OCI-LY1 (cell line): Measurements from ENCODE around the gene CLCA2.

ENCODE experiments used
- H2AFZ ChIP-seq: fragments of 200-600 bp; sonication (generic), shearing (Covaris generic); 2 replicates; pipeline ENCODE4 v1.6.0; 2014; ENCODE audit warnings: antibody characterized with exemption, mild to moderate bottlenecking, low read length
- H3F3A ChIP-seq: fragments of 200-600 bp; sonication (generic), shearing (Covaris generic); 2 replicates; pipeline ENCODE4 v1.6.0; 2014; ENCODE audit warnings: mild to moderate bottlenecking, antibody characterized with exemption, low read length, moderate library complexity; ENCODE audit not compliant: insufficient read depth
- H3K27ac ChIP-seq: fragments of 200-600 bp; sonication (generic); 2 replicates; pipeline ENCODE4 v1.5.1; 2014; ENCODE audit warnings: low read length, mixed run types, mild to moderate bottlenecking, low read depth; ENCODE audit not compliant: poor library complexity, severe bottlenecking
- H3K27me3 ChIP-seq: fragments of 200-600 bp; sonication (generic); 2 replicates; pipeline ENCODE4 v1.6.0; 2014; ENCODE audit warnings: antibody characterized with exemption, mild to moderate bottlenecking, low read length, moderate library complexity; ENCODE audit not compliant: insufficient read depth
- H3K36me3 ChIP-seq: fragments of 200-600 bp; sonication (generic); 2 replicates; pipeline ENCODE4 v1.6.1; 2014; ENCODE audit warnings: mild to moderate bottlenecking, antibody characterized with exemption, low read length, moderate library complexity, mixed read lengths; ENCODE audit not compliant: insufficient read depth
- H3K4me1 ChIP-seq: fragments of 200-600 bp; sonication (generic); 2 replicates; pipeline ENCODE4 v1.5.1; 2014; ENCODE audit warnings: mild to moderate bottlenecking, low read length, moderate library complexity; ENCODE audit not compliant: insufficient read depth, severe bottlenecking
- H3K4me2 ChIP-seq: fragments of 200-600 bp; sonication (generic), shearing (Covaris generic); 2 replicates; pipeline ENCODE4 v1.6.1; 2014; ENCODE audit warnings: low read length
- H3K4me3 ChIP-seq: fragments of 200-600 bp; sonication (generic); 2 replicates; pipeline ENCODE4 v1.5.1; 2014; ENCODE audit warnings: low read length, low read depth, mild to moderate bottlenecking, mixed read lengths; ENCODE audit not compliant: poor library complexity, severe bottlenecking
- H3K79me2 ChIP-seq: fragments of 200-600 bp; shearing (Covaris generic); 2 replicates; pipeline ENCODE4 v1.6.1; 2016; ENCODE audit warnings: mixed run types, low read length, mixed read lengths; ENCODE audit not compliant: insufficient read depth
- H3K9ac ChIP-seq: fragments of 200-600 bp; sonication (generic), shearing (Covaris generic); 2 replicates; pipeline ENCODE4 v1.6.1; 2014; ENCODE audit warnings: mild to moderate bottlenecking, low read length, mixed read lengths
- H3K9me2 ChIP-seq: fragments of 200-600 bp; sonication (generic), shearing (Covaris generic); 2 replicates; pipeline ENCODE4 v1.6.1; 2014; ENCODE audit warnings: low read depth, mild to moderate bottlenecking, low read length, mixed read lengths
- H3K9me3 ChIP-seq: fragments of 200-600 bp; shearing (Covaris generic); 2 replicates; pipeline ENCODE4 v1.6.1; 2014; ENCODE audit warnings: low read length, mixed read lengths
- H4K20me1 ChIP-seq: fragments of 200-600 bp; sonication (generic), shearing (Covaris generic); 2 replicates; pipeline ENCODE4 v1.6.0; 2016; ENCODE audit warnings: mild to moderate bottlenecking, low read length; ENCODE audit not compliant: insufficient read depth
- CTCF ChIP-seq: fragments of 200-600 bp; sonication (generic), shearing (Covaris generic); IDR thresholded peaks from 2 replicates; pipeline ENCODE4 v1.5.1; 2017; ENCODE audit warnings: mild to moderate bottlenecking, antibody characterized with exemption, low read length, moderate library complexity, mixed read lengths
- EZH2 ChIP-seq: fragments of 200-600 bp; sonication (generic), shearing (Covaris generic); IDR thresholded peaks from 2 replicates; pipeline ENCODE4 v1.8.0; 2017; ENCODE audit warnings: borderline replicate concordance, mixed run types, mild to moderate bottlenecking, antibody characterized with exemption, low read length, moderate library complexity, mixed read lengths

Gene CLCA2

GRCh38 chr1:86472767-86473166 is 48.8 kb downstream of the CLCA2 start:
- Histone ChIP-seq H3K79me2 (no peaks in the 10 kb centered on the region), H3K4me2 (no peak overlapping the region), H3K4me3 (no peak overlapping the region), H3K36me3 (no peaks in the 10 kb centered on the region), H3K9ac (no peak overlapping the region), H3K4me1 (no peaks in the 10 kb centered on the region), H3K27ac (no peak overlapping the region), H2AFZ (no peak overlapping the region), H3K9me3 (no peaks in the 10 kb centered on the region), H3K27me3 (no peaks in the 10 kb centered on the region), H3K9me2 (no peaks in the 10 kb centered on the region), H4K20me1 (no peaks in the 10 kb centered on the region), H3F3A (no peaks in the 10 kb centered on the region)
- TF ChIP-seq CTCF (no peak), EZH2 (no peak)

DNA sequence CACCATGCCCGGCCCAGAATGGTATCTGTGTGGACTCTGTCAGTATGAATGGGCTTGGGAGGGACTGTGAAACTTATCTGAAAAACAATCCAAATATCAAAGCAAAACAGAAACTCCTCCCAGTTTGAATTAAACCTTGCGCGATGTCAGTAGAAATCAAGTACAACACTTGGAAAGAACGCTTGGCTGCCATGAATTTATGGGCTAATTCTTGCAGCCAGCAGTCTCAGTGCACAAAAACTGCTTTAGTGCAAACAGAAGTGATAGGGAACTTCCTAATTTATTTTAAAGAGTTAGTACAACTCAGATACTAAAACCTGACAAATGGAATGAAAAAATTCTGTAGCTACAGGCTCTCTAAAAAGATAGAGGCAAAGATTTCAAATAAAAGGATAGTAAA is 53.3 kb downstream of the CLCA2 start:
- Histone ChIP-seq H3K4me1 (no peaks in the 10 kb centered on the region), H3K9ac (no peak overlapping the region), H2AFZ (no peak overlapping the region), H4K20me1 (no peaks in the 10 kb centered on the region), H3K79me2 (no peaks in the 10 kb centered on the region), H3K27ac (no peak overlapping the region), H3K9me2 (no peaks in the 10 kb centered on the region), H3K36me3 (no peaks in the 10 kb centered on the region), H3F3A (no peaks in the 10 kb centered on the region), H3K27me3 (no peaks in the 10 kb centered on the region), H3K9me3 (no peaks in the 10 kb centered on the region), H3K4me2 (no peak overlapping the region), H3K4me3 (no peak overlapping the region)
- no peak for TF ChIP-seq EZH2
- TF ChIP-seq CTCF, result no peak

DNA sequence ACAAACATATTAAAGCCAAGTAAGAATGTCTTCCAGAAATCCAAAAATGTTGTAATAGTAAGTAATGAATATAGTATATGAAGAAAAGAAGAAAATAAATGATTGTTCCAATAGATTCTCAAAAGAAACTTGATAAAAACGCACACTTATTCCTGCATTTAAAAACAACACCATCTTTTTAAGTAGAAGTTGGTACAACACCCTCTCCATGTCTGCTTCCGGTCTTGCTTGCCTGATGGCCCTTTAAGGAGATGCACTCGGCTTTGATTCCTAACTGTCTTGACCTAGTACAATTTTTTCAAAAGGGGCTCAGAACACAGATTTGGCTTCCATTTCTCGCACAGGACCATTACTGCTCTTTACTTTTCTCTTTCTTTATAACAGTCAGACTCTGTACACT is 53.7 kb downstream of the CLCA2 start:
- no peaks in the 10 kb centered on the region for H3K79me2 ChIP-seq
- no peaks in the 10 kb centered on the region for H3K27me3 ChIP-seq
- no peak overlapping the region for H3K4me3 ChIP-seq
- H3K4me1 ChIP-seq, result no peaks in the 10 kb centered on the region
- no peaks in the 10 kb centered on the region for H3K9me2 ChIP-seq
- no peaks in the 10 kb centered on the region for H3K36me3 ChIP-seq
- no peak for TF ChIP-seq EZH2
- TF ChIP-seq CTCF, result no peak
- no peak overlapping the region for H3K27ac ChIP-seq
- H2AFZ ChIP-seq, result no peak overlapping the region
- no peak overlapping the region for H3K9ac ChIP-seq
- H3K9me3 ChIP-seq, result no peaks in the 10 kb centered on the region
- no peaks in the 10 kb centered on the region for H4K20me1 ChIP-seq
- no peaks in the 10 kb centered on the region for H3F3A ChIP-seq
- H3K4me2 ChIP-seq, result no peak overlapping the region
